GM10266 (cell line): Measurements from ENCODE around the gene KLHDC9.

Source experiments
- DNase-seq: peaks from one replicate; pipeline ENCODE4 v3.0.0; 2012; ENCODE audit errors: extremely low spot score
- TF ChIP-seq, protein P1 (sequence below): IDR thresholded peaks from 2 replicates; pipeline ENCODE4 v1.5.1; 2012; ENCODE audit warnings: mild to moderate bottlenecking, low read depth; ENCODE audit not compliant: control insufficient read depth, insufficient read depth; ENCODE audit errors: missing control alignments

Gene KLHDC9

DNA sequence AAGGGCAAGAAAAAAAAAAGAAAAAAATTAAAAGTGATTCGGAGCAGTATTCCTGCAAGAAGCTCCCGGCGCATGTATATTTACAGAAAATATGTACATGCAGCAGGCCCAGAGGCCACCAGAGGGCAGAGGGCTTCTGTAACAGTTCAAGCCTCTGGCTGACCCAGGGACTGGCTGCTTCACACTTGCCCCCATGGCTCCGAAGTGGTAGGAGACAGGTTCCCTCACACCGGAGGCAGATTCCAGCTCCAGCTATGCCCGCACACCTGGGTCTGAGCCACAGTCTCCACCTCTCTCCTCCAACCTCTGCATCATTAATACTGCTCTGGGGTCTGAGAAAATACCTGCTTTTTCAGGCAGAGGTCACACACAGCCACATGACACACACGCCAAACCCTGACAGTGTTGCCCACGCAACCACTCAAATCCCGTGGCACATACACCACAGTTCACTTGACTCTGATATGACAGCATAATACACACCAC lies 26.2 kb upstream of the KLHDC9 start:
- peak; percentile 75 for DNase-seq
- TF ChIP-seq, protein P1, sequence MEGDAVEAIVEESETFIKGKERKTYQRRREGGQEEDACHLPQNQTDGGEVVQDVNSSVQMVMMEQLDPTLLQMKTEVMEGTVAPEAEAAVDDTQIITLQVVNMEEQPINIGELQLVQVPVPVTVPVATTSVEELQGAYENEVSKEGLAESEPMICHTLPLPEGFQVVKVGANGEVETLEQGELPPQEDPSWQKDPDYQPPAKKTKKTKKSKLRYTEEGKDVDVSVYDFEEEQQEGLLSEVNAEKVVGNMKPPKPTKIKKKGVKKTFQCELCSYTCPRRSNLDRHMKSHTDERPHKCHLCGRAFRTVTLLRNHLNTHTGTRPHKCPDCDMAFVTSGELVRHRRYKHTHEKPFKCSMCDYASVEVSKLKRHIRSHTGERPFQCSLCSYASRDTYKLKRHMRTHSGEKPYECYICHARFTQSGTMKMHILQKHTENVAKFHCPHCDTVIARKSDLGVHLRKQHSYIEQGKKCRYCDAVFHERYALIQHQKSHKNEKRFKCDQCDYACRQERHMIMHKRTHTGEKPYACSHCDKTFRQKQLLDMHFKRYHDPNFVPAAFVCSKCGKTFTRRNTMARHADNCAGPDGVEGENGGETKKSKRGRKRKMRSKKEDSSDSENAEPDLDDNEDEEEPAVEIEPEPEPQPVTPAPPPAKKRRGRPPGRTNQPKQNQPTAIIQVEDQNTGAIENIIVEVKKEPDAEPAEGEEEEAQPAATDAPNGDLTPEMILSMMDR, result peak; percentile 71

DNA sequence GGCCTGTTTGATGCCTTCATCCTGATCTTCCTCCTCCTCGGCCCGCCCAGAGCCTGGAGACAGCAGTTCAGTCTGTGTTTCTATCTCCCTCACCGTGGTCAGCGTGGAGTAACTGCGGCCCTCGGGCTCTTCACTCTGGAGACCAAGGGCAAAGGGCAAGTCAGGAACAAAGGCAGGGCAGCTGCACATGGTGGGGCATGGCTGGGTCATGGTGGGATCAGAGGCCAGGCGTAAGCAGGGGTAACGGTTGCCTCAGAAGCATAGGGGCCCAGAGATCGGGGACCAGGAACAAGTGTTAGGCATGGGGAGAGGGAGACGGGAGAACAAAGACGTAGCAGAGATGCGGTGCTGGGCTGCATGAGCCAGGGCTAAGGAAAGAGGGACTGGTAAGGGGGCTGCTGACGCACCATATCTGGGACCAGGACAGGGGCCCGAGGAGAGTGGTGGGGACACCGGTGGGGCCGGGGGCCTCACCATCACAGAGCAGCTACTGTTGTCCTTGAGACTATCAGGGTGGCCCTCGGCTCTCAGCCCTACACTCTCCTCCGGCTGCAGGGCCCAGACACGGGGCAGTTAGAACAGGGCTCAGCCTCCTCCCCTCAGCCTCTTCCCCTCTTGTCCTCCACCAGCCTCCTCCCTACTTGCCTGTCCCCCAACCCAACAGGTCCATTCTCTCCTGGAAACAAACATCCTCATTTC lies 25.3 kb upstream of the KLHDC9 start:
- TF ChIP-seq, protein P1, result no peak
- DNase-seq, result no peak

DNA sequence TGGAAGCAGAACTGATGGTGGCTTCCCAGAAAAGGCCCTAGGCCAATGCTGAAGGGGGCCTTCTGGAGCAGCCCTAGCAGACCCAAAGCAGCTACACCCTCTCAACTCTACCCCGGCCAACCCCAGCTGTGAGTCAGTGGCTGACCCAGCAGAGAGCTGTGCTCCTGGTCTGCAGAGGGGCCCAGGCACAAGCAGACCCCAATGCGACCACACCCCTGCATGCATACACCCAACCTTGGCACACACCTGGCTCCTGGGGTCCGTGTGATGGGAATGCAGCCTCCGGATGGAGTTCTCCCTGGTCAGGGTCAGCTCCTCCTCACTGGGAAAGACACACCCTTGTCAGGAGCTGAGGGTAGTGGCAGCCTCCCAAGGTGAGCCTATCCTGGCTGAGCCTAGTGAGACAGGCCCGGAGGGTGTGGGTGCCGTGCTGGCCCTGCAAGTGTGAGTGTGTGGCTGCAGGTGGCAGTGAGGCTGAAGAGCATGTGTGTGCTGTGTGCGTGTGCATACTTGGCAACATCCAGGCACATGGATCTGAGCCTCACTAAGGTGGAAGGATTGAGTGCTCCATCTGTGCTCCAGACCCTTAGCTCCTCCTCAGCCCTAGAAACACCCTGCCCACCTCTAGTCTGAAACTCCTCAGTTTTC lies 24.6 kb upstream of the KLHDC9 start:
- DNase-seq, result no peak
- TF ChIP-seq, protein P1, result no peak

DNA sequence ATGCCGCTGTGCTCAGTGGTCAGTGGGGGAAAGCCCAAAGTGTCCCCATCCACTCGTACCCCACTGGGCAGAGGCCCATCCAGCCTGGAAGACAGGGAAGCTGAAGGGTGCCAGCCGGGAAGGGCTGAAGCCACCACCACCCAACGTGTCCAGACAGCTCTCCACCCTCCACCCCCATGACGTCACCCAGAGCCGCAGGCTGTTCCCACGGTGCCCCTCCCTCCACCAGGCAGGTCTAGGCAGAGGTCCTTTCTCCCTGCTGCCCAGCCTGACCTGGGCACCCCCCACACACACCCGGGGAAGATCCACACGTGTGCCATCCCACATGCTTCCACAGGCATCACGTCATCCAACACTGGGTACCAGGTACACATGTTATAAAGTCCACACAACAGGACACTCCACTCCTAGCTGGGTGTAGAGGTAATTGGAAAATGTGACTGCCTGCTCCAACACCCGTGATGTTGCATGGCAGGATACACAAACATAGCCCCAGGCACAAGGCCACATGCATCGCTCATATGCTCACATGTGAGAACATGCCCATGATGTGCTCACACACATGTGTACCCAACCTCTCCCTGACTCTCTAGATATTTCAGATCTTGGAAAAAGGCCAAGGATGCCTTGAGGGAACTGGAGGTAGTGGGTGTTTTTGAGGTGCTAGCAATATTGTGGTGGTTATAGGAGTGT lies 23.3 kb upstream of the KLHDC9 start:
- no peak for DNase-seq
- TF ChIP-seq, protein P1, result no peak

DNA sequence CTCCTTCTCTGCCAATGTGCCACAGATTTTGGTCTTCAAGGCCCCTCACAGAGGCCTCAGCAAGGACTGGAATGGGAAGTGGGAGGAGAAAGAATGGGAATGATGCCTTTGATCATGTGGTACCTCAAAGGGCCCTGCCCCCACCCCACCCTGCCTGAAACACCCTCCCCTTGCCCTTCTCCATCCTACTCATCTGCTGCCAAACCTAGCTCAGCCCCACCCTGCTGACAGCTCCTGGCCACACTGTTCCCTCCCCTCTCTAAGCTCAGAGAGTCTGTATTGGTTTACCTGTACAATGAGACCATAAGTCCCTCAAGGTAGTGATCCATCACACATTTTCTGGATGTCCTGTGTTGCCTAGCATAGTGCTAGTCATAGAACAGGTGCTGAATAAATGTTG lies 21.8 kb upstream of the KLHDC9 start:
- TF ChIP-seq, protein P1, result no peak
- DNase-seq, result no peak

DNA sequence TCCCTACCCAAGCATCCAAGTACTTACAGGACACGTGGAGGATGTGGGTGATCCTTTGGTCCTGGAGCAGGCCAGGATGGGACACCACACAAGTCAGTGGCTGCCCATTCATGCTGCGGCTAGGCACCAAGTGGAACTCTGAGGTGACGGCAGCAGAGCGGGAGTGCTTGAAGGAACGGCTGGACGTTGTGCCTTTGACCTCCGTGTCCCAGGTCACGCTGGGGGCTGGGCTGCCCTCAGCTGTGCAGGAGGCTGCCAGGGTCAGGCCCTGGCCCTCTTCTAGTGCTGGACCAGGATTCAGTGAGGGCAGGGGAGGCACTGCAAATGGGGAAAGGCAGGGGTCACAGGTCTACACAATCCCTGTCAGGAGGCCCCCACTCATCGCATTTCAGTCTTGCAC lies 20.7 kb upstream of the KLHDC9 start:
- TF ChIP-seq, protein P1, result no peak
- DNase-seq, result no peak

DNA sequence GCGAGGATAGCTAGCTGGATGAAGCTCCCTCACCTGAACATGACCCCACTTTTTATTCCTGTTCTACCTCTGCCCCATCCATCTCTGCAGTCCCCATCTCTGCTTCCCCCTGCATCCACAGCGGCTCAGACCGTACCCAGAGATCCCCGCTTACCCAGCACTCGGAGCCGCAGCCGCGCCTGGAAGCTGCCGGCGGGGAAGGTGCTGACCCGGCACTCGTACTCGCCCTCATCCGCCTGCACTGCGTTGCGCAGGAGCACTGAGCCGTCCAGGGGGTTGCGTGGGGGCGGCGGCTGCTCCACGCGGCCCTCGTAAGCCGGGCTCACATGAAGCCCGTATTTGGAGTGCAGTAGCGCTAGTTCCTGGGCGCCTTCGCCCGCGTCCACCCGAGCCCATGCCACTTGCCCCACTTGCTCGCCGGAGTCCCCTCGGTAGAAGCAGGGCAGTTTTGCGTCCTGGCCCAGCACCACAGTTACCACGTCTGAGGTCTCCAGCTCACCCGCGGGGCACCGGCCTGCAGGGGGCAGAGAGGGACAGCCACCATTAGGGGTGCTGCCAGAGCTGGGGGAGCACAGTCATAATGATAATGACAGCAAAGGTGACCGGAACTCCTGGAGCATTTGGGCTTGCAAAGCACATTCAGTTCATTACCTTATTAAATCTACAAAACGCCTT lies 18.6 kb upstream of the KLHDC9 start:
- TF ChIP-seq, protein P1, result peak; percentile 7
- no peak for DNase-seq
